IMR-90 (cell line): ENCODE data around the gene PPP1R2. TPM values are rescaled to one million over a fixed set of nuclear protein-coding genes. Genes with fewer than 3 reads are reported as not detected.

Experiments
- ATAC-seq: fragments of 200-7000 bp; cut with Tn5 transposase; 2 replicates; pipeline ENCODE4 v1.9.1; 2020; ENCODE audit warnings: low read depth, mild to moderate bottlenecking, moderate library complexity
- BruUV-seq: library from RNA; stranded (reverse); fragments of 400-500 nt; replicated peaks from 2 replicates; lab custom pipeline; 2021; lab: Mats Ljungman, UMichigan
- CTCF ChIA-PET: fragments of 300-600 bp; formaldehyde crosslinking; extraction: SDS; loops from one replicate; lab custom pipeline; 2021; ENCODE audit warnings: antibody characterized with exemption; lab: Yijun Ruan, JAX
- POLR2A ChIA-PET: fragments of 300-600 bp; sonication (Branson Sonifier 250); formaldehyde crosslinking; loops from one replicate; lab custom pipeline; 2022; ENCODE audit warnings: antibody characterized with exemption; ENCODE audit not compliant: unreplicated experiment; lab: Charles Lee
- DNase-seq: peaks from one replicate; pipeline ENCODE4 v3.0.0; 2013
- H2AFZ ChIP-seq: replicated peaks from 2 replicates; pipeline ENCODE3; 2013; ENCODE audit warnings: low read length, mild to moderate bottlenecking; ENCODE audit not compliant: poor library complexity
- H2AK5ac ChIP-seq: 2 replicates; pipeline ENCODE4 v1.6.1; 2013; ENCODE audit warnings: low read depth, low read length, inconsistent platforms
- H2AK9ac ChIP-seq: replicated peaks from 2 replicates; pipeline ENCODE3; 2013; ENCODE audit warnings: mild to moderate bottlenecking, low read depth, low read length, moderate library complexity; ENCODE audit not compliant: poor library complexity
- H2BK120ac ChIP-seq: 2 replicates; pipeline ENCODE4 v1.6.1; 2013; ENCODE audit warnings: low read depth, low read length, inconsistent platforms
- H2BK15ac ChIP-seq: 3 replicates; pipeline ENCODE4 v1.6.1; 2013; ENCODE audit warnings: low read depth, low read length, inconsistent platforms
- H2BK20ac ChIP-seq: 2 replicates; pipeline ENCODE4 v1.6.1; 2013; ENCODE audit warnings: low read depth, mild to moderate bottlenecking, inconsistent platforms, low read length, moderate library complexity
- H2BK5ac ChIP-seq: 2 replicates; pipeline ENCODE4 v1.6.1; 2013; ENCODE audit warnings: mild to moderate bottlenecking, low read depth, low read length, inconsistent platforms; ENCODE audit not compliant: poor library complexity, severe bottlenecking
- H3K14ac ChIP-seq: replicated peaks from 2 replicates; pipeline ENCODE4 v1.6.1; 2013; ENCODE audit warnings: low read depth, low read length, inconsistent platforms
- H3K18ac ChIP-seq: 2 replicates; pipeline ENCODE4 v1.6.1; 2013; ENCODE audit warnings: low read depth, low read length, control low read depth
- H3K23ac ChIP-seq: 2 replicates; pipeline ENCODE4 v1.6.1; 2013; ENCODE audit warnings: low read depth, low read length, inconsistent platforms
- H3K27ac ChIP-seq: 2 replicates; pipeline ENCODE4 v1.5.1; 2013; ENCODE audit warnings: mild to moderate bottlenecking, control low read depth, low read length; ENCODE audit not compliant: insufficient read depth
- H3K27me3 ChIP-seq: 2 replicates; pipeline ENCODE4 v1.6.1; 2013; ENCODE audit warnings: low read length; ENCODE audit not compliant: control insufficient read depth, insufficient read depth
- H3K36me3 ChIP-seq: 2 replicates; pipeline ENCODE4 v1.6.1; 2013; ENCODE audit warnings: low read length, mixed read lengths; ENCODE audit not compliant: control insufficient read depth, insufficient read depth
- H3K4ac ChIP-seq: 2 replicates; pipeline ENCODE4 v1.6.1; 2013; ENCODE audit warnings: low read depth, low read length, inconsistent platforms
- H3K4me1 ChIP-seq: 2 replicates; pipeline ENCODE4 v1.6.1; 2013; ENCODE audit warnings: low read length, mixed read lengths; ENCODE audit not compliant: control insufficient read depth, insufficient read depth
- H3K4me2 ChIP-seq: 2 replicates; pipeline ENCODE4 v1.6.1; 2013; ENCODE audit warnings: low read depth, mild to moderate bottlenecking, control low read depth, low read length, moderate library complexity
- H3K4me3 ChIP-seq: 2 replicates; pipeline ENCODE4 v1.5.1; 2013; ENCODE audit warnings: low read depth, mild to moderate bottlenecking, control low read depth, low read length, moderate library complexity; ENCODE audit not compliant: insufficient read depth
- H3K56ac ChIP-seq: 2 replicates; pipeline ENCODE4 v1.6.1; 2013; ENCODE audit warnings: low read length, inconsistent platforms; ENCODE audit not compliant: insufficient read depth; ENCODE audit errors: extremely low read depth
- H3K79me1 ChIP-seq, 2 experiments: 2 replicates each; pipeline ENCODE4 v1.6.1; 2013; ENCODE audit warnings: low read length in 2 of 2, inconsistent platforms in 1 of 2, low read depth in 1 of 2
- H3K9ac ChIP-seq: 2 replicates; pipeline ENCODE4 v1.6.1; 2013; ENCODE audit warnings: low read depth, low read length, control low read depth
- H3K9me1 ChIP-seq: 2 replicates; pipeline ENCODE4 v1.6.1; 2013; ENCODE audit warnings: low read length, inconsistent platforms; ENCODE audit not compliant: insufficient read depth
- H3K9me3 ChIP-seq: 2 replicates; pipeline ENCODE4 v1.6.1; 2013; ENCODE audit warnings: low read length; ENCODE audit not compliant: control insufficient read depth, insufficient read depth
- H4K20me1 ChIP-seq: 2 replicates; pipeline ENCODE4 v1.6.1; 2013; ENCODE audit warnings: low read length, inconsistent platforms; ENCODE audit not compliant: insufficient read depth
- H4K5ac ChIP-seq: 2 replicates; pipeline ENCODE4 v1.6.1; 2013; ENCODE audit warnings: mild to moderate bottlenecking, low read depth, low read length, control low read depth
- H4K8ac ChIP-seq, 2 experiments: 2 replicates each; pipeline ENCODE4 v1.6.1; 2013; ENCODE audit warnings: low read depth in 2 of 2, low read length in 2 of 2, control low read depth in 1 of 2, inconsistent platforms in 1 of 2
- H4K91ac ChIP-seq: 2 replicates; pipeline ENCODE4 v1.6.1; 2013; ENCODE audit warnings: low read depth, low read length, inconsistent platforms; ENCODE audit not compliant: insufficient read depth
- BHLHE40 ChIP-seq: fragments of 150-350 bp; IDR thresholded peaks from 2 replicates; pipeline ENCODE4 v1.6.1; 2016; ENCODE audit warnings: mild to moderate bottlenecking, low read depth, low read length
- CEBPB ChIP-seq: IDR thresholded peaks from 2 replicates; pipeline ENCODE4 v1.6.1; 2012; ENCODE audit warnings: low read depth, low read length, improper control_type of control experiment
- CTCF ChIP-seq: conservative IDR thresholded peaks from 2 replicates; pipeline ENCODE4 v1.5.1; 2012; ENCODE audit warnings: mild to moderate bottlenecking, low read depth, low read length, improper control_type of control experiment
- FOS ChIP-seq: fragments of 150-350 bp; IDR thresholded peaks from 2 replicates; pipeline ENCODE4 v1.6.1; 2016; ENCODE audit warnings: low read depth, low read length
- MAFK ChIP-seq: IDR thresholded peaks from 2 replicates; pipeline ENCODE4 v1.6.1; 2012; ENCODE audit warnings: low read depth, low read length, improper control_type of control experiment
- MXI1 ChIP-seq: IDR thresholded peaks from 2 replicates; pipeline ENCODE4 v1.6.1; 2012; ENCODE audit warnings: low read depth, mild to moderate bottlenecking, low read length, moderate library complexity, borderline replicate concordance
- POLR2A ChIP-seq: IDR thresholded peaks from 2 replicates; pipeline ENCODE4 v1.6.1; 2012; ENCODE audit warnings: mild to moderate bottlenecking, low read depth, low read length
- RCOR1 ChIP-seq: IDR thresholded peaks from 2 replicates; pipeline ENCODE4 v1.6.1; 2012; ENCODE audit warnings: mild to moderate bottlenecking, low read length, improper control_type of control experiment; ENCODE audit not compliant: insufficient replicate concordance
- WGBS, 2 experiments: methylation state at CpG; one replicate each; pipeline versions ENCODE4 v1.1.5 to v1.1.7; 2013; ENCODE audit warnings: missing lambda C conversion rate in 2 of 2; ENCODE audit not compliant: insufficient read length in 1 of 2; ENCODE audit errors: extremely low coverage in 2 of 2; 5-methylcytosine and 5-hydroxymethylcytosine counted together
- dilution Hi-C: fragments of 300-500 bp; cut with HindIII; formaldehyde crosslinking; loops from one replicate; pipeline ENCODE4 v1.14.3; 2018; ENCODE audit warnings: low sequenced_read_pairs; ENCODE audit not compliant: unreplicated experiment
- in situ Hi-C: fragments of 300-500 bp; cut with MboI; formaldehyde crosslinking; loops from 3 replicates; pipeline ENCODE4 v1.14.3; 2019; ENCODE audit warnings: low sequenced_read_pairs, inconsistent platforms, mixed read lengths
- intact Hi-C: fragments of 100-400 bp; cut with micrococcal nuclease; formaldehyde crosslinking; loops from 2 replicates; pipeline ENCODE4 v1.10.0; 2022
- polyA plus RNA-seq, 3 experiments: library from polyadenylated mRNA; depleted of rRNA; stranded (reverse); fragments of >200 nt; gene quantifications; 2 replicates each; pipeline ENCODE4 v1.2.3, GENCODE V29; 2012; ENCODE audit warnings: low replicate concordance in 1 of 3
- total RNA-seq: library from RNA; depleted of rRNA; stranded (reverse); fragments of >200 nt; gene quantifications from 2 replicates; pipeline ENCODE4 v1.2.3, GENCODE V29; 2012
- TF ChIP-seq, protein P1 (sequence below): fragments of 150-350 bp; IDR thresholded peaks from 2 replicates; pipeline ENCODE4 v1.6.1; 2016; ENCODE audit warnings: low read depth, mild to moderate bottlenecking, low read length, moderate library complexity, borderline replicate concordance

The PPP1R2 gene
- total and polyA plus RNA-seq, 2 of the 4 experiments (the other 2 are of a cell fraction): 9.2 to 36.0 TPM

DNA sequence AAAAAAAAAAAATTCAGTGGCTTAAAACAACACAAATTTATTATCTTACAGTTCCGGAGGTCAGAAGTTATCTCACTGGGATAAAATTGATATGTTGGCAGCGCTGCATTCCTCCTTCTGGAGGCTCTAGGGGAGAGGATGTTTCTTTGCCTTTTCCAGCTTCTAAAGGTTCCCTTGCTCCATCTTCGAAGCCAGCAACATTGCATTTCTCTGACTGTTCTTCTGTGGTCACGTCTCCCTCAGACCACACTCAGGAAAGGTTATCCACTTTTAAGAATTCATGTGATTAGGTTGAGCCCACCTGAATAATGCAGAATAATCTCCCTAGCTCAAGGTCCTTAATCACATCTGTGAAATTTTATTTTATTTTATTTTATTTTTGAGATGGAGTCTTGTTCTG is 76.9 kb downstream of the PPP1R2 start:
- H3K36me3 ChIP-seq: no peaks in the 10 kb centered on the region
- no peaks in the 10 kb centered on the region; the same call in 1 of the 2 replicates for H3K9me1 ChIP-seq
- H3K9ac ChIP-seq: no peak overlapping the region
- no peak overlapping the region for H2BK5ac ChIP-seq
- ChIA-PET POLR2A (no interaction called here), CTCF (no interaction called here)
- H3K4me2 ChIP-seq: no peak overlapping the region
- no peak for TF ChIP-seq BHLHE40
- no peak for TF ChIP-seq POLR2A
- TF ChIP-seq FOS: no peak
- no peak for TF ChIP-seq MXI1
- no peak for TF ChIP-seq CEBPB
- no peak for TF ChIP-seq MAFK
- TF ChIP-seq CTCF: no peak
- TF ChIP-seq RCOR1: no peak
- TF ChIP-seq, protein P1, sequence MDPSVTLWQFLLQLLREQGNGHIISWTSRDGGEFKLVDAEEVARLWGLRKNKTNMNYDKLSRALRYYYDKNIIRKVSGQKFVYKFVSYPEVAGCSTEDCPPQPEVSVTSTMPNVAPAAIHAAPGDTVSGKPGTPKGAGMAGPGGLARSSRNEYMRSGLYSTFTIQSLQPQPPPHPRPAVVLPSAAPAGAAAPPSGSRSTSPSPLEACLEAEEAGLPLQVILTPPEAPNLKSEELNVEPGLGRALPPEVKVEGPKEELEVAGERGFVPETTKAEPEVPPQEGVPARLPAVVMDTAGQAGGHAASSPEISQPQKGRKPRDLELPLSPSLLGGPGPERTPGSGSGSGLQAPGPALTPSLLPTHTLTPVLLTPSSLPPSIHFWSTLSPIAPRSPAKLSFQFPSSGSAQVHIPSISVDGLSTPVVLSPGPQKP: no peak
- no peak overlapping the region for H3K23ac ChIP-seq
- no peak overlapping the region for H2BK120ac ChIP-seq
- H2AK9ac ChIP-seq: no peak overlapping the region
- no peaks in the 10 kb centered on the region for H3K4me1 ChIP-seq
- no CpG with 5 or more reads among the region's 4 CpGs for WGBS, 2 experiments
- no TSS peak for BruUV-seq
- in situ Hi-C loops: loop anchor here (10.0 kb wide), 1 partner anchor 49 kb away; no protein-coding TSS in a partner anchor
- H4K20me1 ChIP-seq: no peaks in the 10 kb centered on the region
- H3K4me3 ChIP-seq: no peak overlapping the region
- dilution Hi-C loops: no loop called here
- peaks cover 5% of the 10 kb centered on the region for H3K9me3 ChIP-seq
- H4K5ac ChIP-seq: no peak overlapping the region
- no peak overlapping the region for H2AK5ac ChIP-seq
- no peak overlapping the region for H3K18ac ChIP-seq
- H3K14ac ChIP-seq: no peak overlapping the region
- H3K4ac ChIP-seq: no peak overlapping the region
- H3K27me3 ChIP-seq: peaks cover 7% of the 10 kb centered on the region; the same call in 1 of the 2 replicates
- H3K27ac ChIP-seq: no peak overlapping the region
- H4K8ac ChIP-seq: no peak overlapping the region
- H2AFZ ChIP-seq: no peak overlapping the region
- no peak for ATAC-seq
- no peak overlapping the region for H3K56ac ChIP-seq
- no peak overlapping the region for H2BK20ac ChIP-seq
- DNase-seq: no peak
- H2BK15ac ChIP-seq: no peak overlapping the region
- no peak overlapping the region for H4K91ac ChIP-seq
- intact Hi-C loops: no loop called here
- H3K79me1 ChIP-seq: no peaks in the 10 kb centered on the region
